Natural killer cell (primary cell): ENCODE data around the gene SECISBP2L. TPM values are rescaled to one million over a fixed set of nuclear protein-coding genes. Genes with fewer than 3 reads are reported as not detected.

ENCODE experiments used
- ATAC-seq, 3 donors: fragments of 150-1000 bp in 2 of 3; fragments of 200-7000 bp in 1 of 3; cut with Tn5 transposase; 1 replicate in 1 of 3; 2 replicates in 2 of 3; pipeline ENCODE4 v1.10.0; 2021; ENCODE audit warnings: mild to moderate bottlenecking in 2 of 3, moderate library complexity in 2 of 3
- DNase-seq, 2 donors: peaks; one replicate each; pipeline versions ENCODE4 v3.0.0 to v3.0.0-alpha.2; 2013 to 2021; ENCODE audit warnings: mixed read lengths in 1 of 2
- H3K27ac ChIP-seq: one replicate; pipeline ENCODE4 v1.5.1; 2013; ENCODE audit warnings: mild to moderate bottlenecking, low read length
- H3K27me3 ChIP-seq: one replicate; pipeline ENCODE4 v1.6.1; 2013; ENCODE audit warnings: low read length; ENCODE audit not compliant: control insufficient read depth, insufficient read depth
- H3K36me3 ChIP-seq: one replicate; pipeline ENCODE4 v1.6.1; 2013; ENCODE audit warnings: low read length; ENCODE audit not compliant: control insufficient read depth, insufficient read depth
- H3K4me1 ChIP-seq: one replicate; pipeline ENCODE4 v1.6.1; 2013; ENCODE audit warnings: low read length; ENCODE audit not compliant: control insufficient read depth, insufficient read depth
- H3K4me3 ChIP-seq: one replicate; pipeline ENCODE4 v1.5.1; 2013; ENCODE audit warnings: low read length
- H3K9me3 ChIP-seq: one replicate; pipeline ENCODE4 v1.6.1; 2013; ENCODE audit warnings: low read length; ENCODE audit not compliant: control insufficient read depth, insufficient read depth
- H3K27ac Mint-ChIP-seq, 2 donors: one replicate each; pipeline ENCODE4 v1.8.0; 2022; ENCODE audit warnings: mild to moderate bottlenecking in 2 of 2, mixed read lengths in 2 of 2, moderate library complexity in 1 of 2
- H3K27me3 Mint-ChIP-seq, 2 donors: one replicate each; pipeline ENCODE4 v1.8.0; 2022; ENCODE audit warnings: low read depth in 2 of 2, mixed read lengths in 2 of 2
- H3K36me3 Mint-ChIP-seq: one replicate; pipeline ENCODE4 v1.8.0; 2022; ENCODE audit warnings: mixed read lengths
- H3K4me1 Mint-ChIP-seq, 2 donors: one replicate each; pipeline ENCODE4 v1.8.0; 2022; ENCODE audit warnings: mixed read lengths in 2 of 2
- H3K4me3 Mint-ChIP-seq: one replicate; pipeline ENCODE4 v1.8.0; 2022; ENCODE audit warnings: mild to moderate bottlenecking, moderate library complexity, mixed read lengths
- H3K9me3 Mint-ChIP-seq, 2 donors: one replicate each; pipeline ENCODE4 v1.8.0; 2022; ENCODE audit warnings: mixed read lengths in 2 of 2
- WGBS: methylation state at CpG from one replicate; pipeline ENCODE4 v1.1.7; 2013; ENCODE audit warnings: missing lambda C conversion rate; ENCODE audit not compliant: insufficient coverage; 5-methylcytosine and 5-hydroxymethylcytosine counted together
- intact Hi-C: fragments of 100-400 bp; cut with micrococcal nuclease; formaldehyde crosslinking; loops from one replicate; pipeline ENCODE4 v1.14.2; 2022
- total RNA-seq, 4 donors: library from RNA; stranded (reverse); fragments of 120-200 nt in 1 of 4; gene quantifications; one replicate each; pipeline versions ENCODE4 v1.2.3 to v1.2.4, GENCODE V29; 2013 to 2022
- TF ChIP-seq, protein P1 (sequence below): fragments of 200-600 bp; IDR thresholded peaks from one replicate; pipeline ENCODE4 v1.8.0; 2022; ENCODE audit warnings: antibody characterized with exemption

Gene SECISBP2L
- total RNA-seq, 3 donors from 2014 or later (not counting 1 experiment from before 2014, with no cell fraction given) = 78.8 to 97.7 (median 93.7) TPM

DNA sequence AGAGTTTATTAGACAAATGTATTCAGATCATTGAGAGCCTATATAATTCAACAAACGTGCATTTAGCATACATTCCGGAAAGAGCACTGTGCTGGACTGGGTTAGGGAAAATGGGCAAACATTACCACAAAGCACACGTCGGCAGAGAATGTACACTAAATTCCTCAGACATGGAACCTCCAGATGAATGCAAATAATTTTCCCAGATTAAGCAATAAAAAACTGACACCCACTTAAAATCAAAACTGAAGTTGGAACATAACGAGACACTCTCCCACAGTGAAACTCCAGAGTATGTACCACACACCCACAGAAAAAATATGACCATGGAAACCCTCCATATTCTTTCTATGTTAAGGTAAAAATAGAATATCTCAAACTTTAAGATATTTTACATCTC is 4.8 kb downstream of the SECISBP2L start:
- H3K4me1 ChIP-seq = peaks cover 3% of the 10 kb centered on the region
- intact Hi-C loops = loop anchor here (10.0 kb wide), 1 partner anchor 583 kb away; the partner anchor contains the start of genes DTWD1 and FAM227B
- no peak overlapping the region for H3K4me3 ChIP-seq
- WGBS = 86% methylated on average over 5 of the region's 5 CpGs
- Mint-ChIP-seq H3K27me3 (no peaks in the 10 kb centered on the region), H3K4me3 (no peak overlapping the region), H3K9me3 (no peaks in the 10 kb centered on the region), H3K27ac (no peak overlapping the region), H3K4me1 (peaks cover 53 to 57% of the 10 kb centered on the region in 2 donors), H3K36me3 (no peaks in the 10 kb centered on the region)
- no peak overlapping the region for H3K27ac ChIP-seq
- TF ChIP-seq, protein P1, sequence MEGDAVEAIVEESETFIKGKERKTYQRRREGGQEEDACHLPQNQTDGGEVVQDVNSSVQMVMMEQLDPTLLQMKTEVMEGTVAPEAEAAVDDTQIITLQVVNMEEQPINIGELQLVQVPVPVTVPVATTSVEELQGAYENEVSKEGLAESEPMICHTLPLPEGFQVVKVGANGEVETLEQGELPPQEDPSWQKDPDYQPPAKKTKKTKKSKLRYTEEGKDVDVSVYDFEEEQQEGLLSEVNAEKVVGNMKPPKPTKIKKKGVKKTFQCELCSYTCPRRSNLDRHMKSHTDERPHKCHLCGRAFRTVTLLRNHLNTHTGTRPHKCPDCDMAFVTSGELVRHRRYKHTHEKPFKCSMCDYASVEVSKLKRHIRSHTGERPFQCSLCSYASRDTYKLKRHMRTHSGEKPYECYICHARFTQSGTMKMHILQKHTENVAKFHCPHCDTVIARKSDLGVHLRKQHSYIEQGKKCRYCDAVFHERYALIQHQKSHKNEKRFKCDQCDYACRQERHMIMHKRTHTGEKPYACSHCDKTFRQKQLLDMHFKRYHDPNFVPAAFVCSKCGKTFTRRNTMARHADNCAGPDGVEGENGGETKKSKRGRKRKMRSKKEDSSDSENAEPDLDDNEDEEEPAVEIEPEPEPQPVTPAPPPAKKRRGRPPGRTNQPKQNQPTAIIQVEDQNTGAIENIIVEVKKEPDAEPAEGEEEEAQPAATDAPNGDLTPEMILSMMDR = no peak
- H3K36me3 ChIP-seq = no peaks in the 10 kb centered on the region
- no peaks in the 10 kb centered on the region for H3K9me3 ChIP-seq
- DNase-seq (no peak), ATAC-seq (no peak)
- no peaks in the 10 kb centered on the region for H3K27me3 ChIP-seq

DNA sequence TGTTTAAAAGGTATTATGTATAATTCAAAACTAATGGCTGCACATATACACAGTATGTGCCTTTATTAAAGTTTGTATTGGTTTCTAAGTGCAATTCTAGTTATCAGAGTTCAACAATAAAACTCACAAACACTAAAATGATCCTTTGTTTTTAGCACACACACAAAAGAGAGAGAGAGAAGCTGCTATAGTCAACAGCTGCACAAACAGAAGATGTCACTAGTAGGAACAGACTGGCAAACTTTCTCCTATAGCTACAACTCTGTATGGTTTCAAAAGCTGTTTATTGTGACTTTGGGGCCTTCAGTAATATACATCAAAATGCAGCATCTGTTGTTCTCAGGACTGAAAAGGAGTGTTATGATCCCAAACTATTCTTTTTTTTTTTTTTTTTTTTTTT is 6.1 kb downstream of the SECISBP2L start:
- Mint-ChIP-seq H3K27ac (no peak overlapping the region), H3K27me3 (no peaks in the 10 kb centered on the region), H3K4me3 (no peak overlapping the region), H3K9me3 (no peaks in the 10 kb centered on the region), H3K4me1 (peaks cover 50 to 55% of the 10 kb centered on the region in 2 donors), H3K36me3 (no peaks in the 10 kb centered on the region)
- Histone ChIP-seq H3K27me3 (no peaks in the 10 kb centered on the region), H3K4me1 (peaks cover 2% of the 10 kb centered on the region), H3K27ac (no peak overlapping the region), H3K36me3 (no peaks in the 10 kb centered on the region), H3K9me3 (no peaks in the 10 kb centered on the region), H3K4me3 (no peak overlapping the region)
- DNase-seq (no peak), ATAC-seq (no peak)
- intact Hi-C loops = loop anchor here (10.0 kb wide), 1 partner anchor 585 kb away; the partner anchor contains the start of genes DTWD1 and FAM227B
- TF ChIP-seq, protein P1 = no peak

DNA sequence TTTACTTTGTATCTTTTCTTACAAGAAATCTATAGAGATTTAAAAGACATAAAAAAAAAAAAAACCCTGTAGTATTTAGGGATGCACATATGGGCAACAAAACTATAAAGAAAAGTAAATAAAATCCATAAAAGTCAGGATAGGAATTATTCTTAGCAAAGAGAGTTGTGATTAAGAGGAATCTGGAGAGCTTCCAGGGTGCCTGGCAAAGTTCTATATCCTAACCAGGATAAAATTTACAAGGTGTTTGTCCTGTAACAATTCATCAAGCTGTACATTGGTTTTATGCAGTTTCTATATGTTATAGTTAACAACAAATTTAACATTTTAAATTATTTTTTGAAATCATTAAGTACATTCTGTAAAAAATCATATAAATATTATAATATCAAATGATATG is 7.9 kb downstream of the SECISBP2L start:
- no peak for DNase-seq
- no peak for ATAC-seq
- H3K4me3 Mint-ChIP-seq = no peak overlapping the region
- peaks cover 41 to 42% of the 10 kb centered on the region in 2 donors for H3K4me1 Mint-ChIP-seq
- H3K27me3 Mint-ChIP-seq = no peaks in the 10 kb centered on the region
- no peaks in the 10 kb centered on the region for H3K27me3 ChIP-seq
- H3K9me3 ChIP-seq = no peaks in the 10 kb centered on the region
- peaks cover 2% of the 10 kb centered on the region for H3K4me1 ChIP-seq
- intact Hi-C loops = no loop called here
- no peak overlapping the region for H3K27ac ChIP-seq
- H3K4me3 ChIP-seq = no peak overlapping the region
- H3K27ac Mint-ChIP-seq = peak overlapping the region in 1 of 2 donors; percentile 56
- H3K36me3 ChIP-seq = peaks cover 5% of the 10 kb centered on the region
- no peaks in the 10 kb centered on the region for H3K9me3 Mint-ChIP-seq
- H3K36me3 Mint-ChIP-seq = no peaks in the 10 kb centered on the region
- TF ChIP-seq, protein P1 = no peak

DNA sequence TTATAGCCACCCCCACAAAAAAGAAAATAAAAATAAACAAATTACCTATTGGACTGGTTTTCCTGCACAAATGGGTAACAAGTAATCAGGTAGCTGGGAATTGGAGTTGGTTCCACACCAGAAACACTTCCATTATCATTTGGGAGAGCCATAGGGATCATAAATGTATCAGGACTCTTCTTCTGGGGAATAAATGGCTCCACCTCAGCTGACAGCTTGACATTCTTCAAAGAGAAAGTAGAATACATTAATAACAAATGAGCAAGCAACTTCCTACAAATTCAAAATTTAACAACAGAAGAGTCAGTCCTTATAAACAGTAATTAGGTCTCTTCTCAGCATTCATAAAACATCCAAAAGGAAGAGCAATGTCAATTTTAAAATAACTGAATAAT is 8.7 kb downstream of the SECISBP2L start:
- Histone ChIP-seq H3K27ac (no peak overlapping the region), H3K27me3 (no peaks in the 10 kb centered on the region), H3K9me3 (no peaks in the 10 kb centered on the region), H3K4me1 (peaks cover 2% of the 10 kb centered on the region), H3K4me3 (no peak overlapping the region), H3K36me3 (peaks cover 6% of the 10 kb centered on the region)
- Mint-ChIP-seq H3K4me1 (peaks cover 41 to 42% of the 10 kb centered on the region in 2 donors), H3K9me3 (no peaks in the 10 kb centered on the region), H3K36me3 (no peaks in the 10 kb centered on the region), H3K27me3 (no peaks in the 10 kb centered on the region), H3K27ac (peak overlapping the region; percentile 48 to 56), H3K4me3 (peak overlapping the region; percentile 32)
- no peak for DNase-seq
- no peak for ATAC-seq
- TF ChIP-seq, protein P1 = no peak
- intact Hi-C loops = no loop called here
